Small intestine (tissue), 7 donors: Measurements from ENCODE around the gene KEL. TPM values are rescaled to one million over a fixed set of nuclear protein-coding genes. Genes with fewer than 3 reads are reported as not detected.

Experiments
- DNase-seq, 2 donors: peaks; one replicate each; pipeline versions ENCODE4 v3.0.0 to v3.0.0-alpha.2; 2013
- FAIRE-seq: peaks from 2 replicates; lab custom pipeline; 2012; peaks lifted over from hg19 to GRCh38; lab: Jason Lieb, UNC
- H3K27ac ChIP-seq, 3 donors: one replicate each; pipeline ENCODE4 v1.5.1; 2013; ENCODE audit warnings: low read length in 2 of 3, mild to moderate bottlenecking in 2 of 3, control low read depth in 1 of 3, inconsistent platforms in 1 of 3, low read depth in 1 of 3, moderate library complexity in 1 of 3
- H3K27me3 ChIP-seq, 3 donors: one replicate each; pipeline ENCODE4 v1.6.1; 2013; ENCODE audit warnings: low read length in 3 of 3, inconsistent platforms in 1 of 3; ENCODE audit not compliant: control insufficient read depth in 3 of 3, insufficient read depth in 3 of 3
- H3K36me3 ChIP-seq, 3 donors: one replicate each; pipeline ENCODE4 v1.6.1; 2013; ENCODE audit warnings: low read length in 3 of 3, inconsistent platforms in 1 of 3, low read depth in 1 of 3, mild to moderate bottlenecking in 1 of 3, moderate library complexity in 1 of 3; ENCODE audit not compliant: control insufficient read depth in 3 of 3, insufficient read depth in 2 of 3
- H3K4me1 ChIP-seq, 3 donors: one replicate each; pipeline ENCODE4 v1.6.1; 2013; ENCODE audit warnings: low read length in 2 of 3, inconsistent platforms in 1 of 3, low read depth in 1 of 3, mild to moderate bottlenecking in 1 of 3, moderate library complexity in 1 of 3; ENCODE audit not compliant: control insufficient read depth in 3 of 3, insufficient read depth in 2 of 3
- H3K4me3 ChIP-seq, 3 donors: one replicate each; pipeline ENCODE4 v1.5.1; 2013; ENCODE audit warnings: low read length in 3 of 3, control low read depth in 1 of 3, inconsistent platforms in 1 of 3, low read depth in 1 of 3, mild to moderate bottlenecking in 1 of 3, moderate library complexity in 1 of 3
- H3K9me3 ChIP-seq, 2 donors: one replicate each; pipeline ENCODE4 v1.6.1; 2013; ENCODE audit warnings: low read depth in 1 of 2, low read length in 1 of 2; ENCODE audit not compliant: control insufficient read depth in 2 of 2, insufficient read depth in 1 of 2
- WGBS, 3 donors: extraction: QIAGEN DNeasy Blood & Tissue Kit; methylation state at CpG; one replicate each; pipeline ENCODE4 v1.1.7; 2013; 5-methylcytosine and 5-hydroxymethylcytosine counted together
- polyA plus RNA-seq, 4 donors: library from polyadenylated mRNA; stranded (reverse) in 3 of 4; unstranded in 1 of 4; fragments of 200-250 nt in 3 of 4; fragments of 120-200 nt in 1 of 4; gene quantifications; one replicate each; pipeline versions ENCODE4 v1.2.1 to v1.2.3, GENCODE V29; 2013
- donor health status: healthy with polysubstance abuse.
- donor health status: control.
- donor health status: control.
- donor health status: Bipolar disorder and iron deficiency.
- donor health status: healthy.

The KEL gene
- polyA plus RNA-seq, 4 donors: 0.13 to 6.6 TPM; not detected in 2

DNA sequence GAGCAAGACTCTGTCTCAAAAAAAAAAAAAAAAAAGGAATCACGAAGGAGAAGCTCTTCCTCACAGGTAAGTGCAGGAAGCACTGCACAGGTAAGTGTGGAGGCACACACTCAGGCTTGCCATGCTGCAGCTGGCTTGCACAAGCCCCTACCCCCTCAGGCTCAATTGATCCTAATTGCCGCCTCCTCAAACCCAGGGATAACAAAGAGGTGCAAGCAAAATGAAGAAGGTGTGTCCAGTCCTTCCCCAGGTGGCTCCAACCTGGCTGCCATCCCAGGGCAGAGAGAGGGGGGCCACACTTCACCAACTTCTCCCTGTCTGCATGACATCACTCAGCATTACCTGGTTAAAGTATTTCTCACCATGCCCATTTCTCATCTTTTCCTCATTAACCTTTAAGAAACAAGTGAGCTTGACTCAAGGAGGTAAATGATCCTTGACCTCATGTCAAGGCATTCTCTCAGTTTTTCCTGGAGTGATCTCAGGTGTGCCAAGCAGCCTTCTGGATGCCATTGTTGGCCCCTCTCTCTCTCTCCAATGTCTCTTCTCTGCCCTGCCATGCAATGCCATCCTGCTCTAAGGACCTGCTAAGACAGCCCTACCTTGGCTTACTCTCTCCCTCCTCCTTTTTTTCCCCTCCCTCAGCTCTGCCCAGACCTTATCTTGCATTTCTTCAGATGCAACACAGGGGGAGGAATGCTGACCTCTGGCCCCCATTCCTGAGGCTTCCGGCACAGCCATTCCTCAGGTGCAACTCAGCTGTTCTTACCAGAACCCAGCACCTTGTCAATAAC, 63.6 kb downstream of the KEL start:
- 17 to 48% (median 34%) methylated on average over 3 of the region's 3 CpGs for WGBS, 3 donors
- FAIRE-seq (no peak), DNase-seq (peak; percentile 52 to 57)
- Histone ChIP-seq H3K27me3 (no peaks in the 10 kb centered on the region), H3K36me3 (no peaks in the 10 kb centered on the region), H3K27ac (peak overlapping the region in 1 of 3 donors; percentile 42), H3K4me1 (peaks cover 0 to 32% (median 2%) of the 10 kb centered on the region in 3 donors), H3K9me3 (no peaks in the 10 kb centered on the region), H3K4me3 (no peak overlapping the region)

DNA sequence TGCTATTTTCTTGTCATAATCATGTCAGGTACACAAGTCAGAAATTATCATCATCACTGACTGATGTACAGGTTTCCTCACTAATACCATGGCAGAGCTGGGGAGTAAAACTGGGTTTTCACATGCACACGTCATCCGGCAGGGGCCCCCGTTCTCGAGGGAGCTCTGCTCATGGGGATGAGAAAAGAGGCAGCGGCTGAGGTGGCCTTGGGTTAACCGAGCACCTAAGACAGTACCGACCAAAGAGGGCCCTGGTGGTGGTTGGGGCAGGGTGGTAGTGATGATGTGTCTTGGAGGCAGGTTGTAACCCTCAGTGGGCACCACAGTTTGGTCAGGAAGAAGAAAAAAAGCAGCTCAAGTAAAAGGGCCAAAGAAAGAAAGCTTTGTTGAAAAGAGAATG, 64.5 kb downstream of the KEL start:
- H3K4me1 ChIP-seq: peaks cover 0 to 38% (median 6%) of the 10 kb centered on the region in 3 donors
- no peaks in the 10 kb centered on the region for H3K36me3 ChIP-seq
- 87 to 95% (median 90%) methylated on average over 7 of the region's 7 CpGs for WGBS, 3 donors
- no peak overlapping the region for H3K27ac ChIP-seq
- no peaks in the 10 kb centered on the region for H3K9me3 ChIP-seq
- DNase-seq (no peak), FAIRE-seq (no peak)
- peaks cover 0 to 1% (median 0%) of the 10 kb centered on the region in 3 donors for H3K27me3 ChIP-seq
- H3K4me3 ChIP-seq: no peak overlapping the region

DNA sequence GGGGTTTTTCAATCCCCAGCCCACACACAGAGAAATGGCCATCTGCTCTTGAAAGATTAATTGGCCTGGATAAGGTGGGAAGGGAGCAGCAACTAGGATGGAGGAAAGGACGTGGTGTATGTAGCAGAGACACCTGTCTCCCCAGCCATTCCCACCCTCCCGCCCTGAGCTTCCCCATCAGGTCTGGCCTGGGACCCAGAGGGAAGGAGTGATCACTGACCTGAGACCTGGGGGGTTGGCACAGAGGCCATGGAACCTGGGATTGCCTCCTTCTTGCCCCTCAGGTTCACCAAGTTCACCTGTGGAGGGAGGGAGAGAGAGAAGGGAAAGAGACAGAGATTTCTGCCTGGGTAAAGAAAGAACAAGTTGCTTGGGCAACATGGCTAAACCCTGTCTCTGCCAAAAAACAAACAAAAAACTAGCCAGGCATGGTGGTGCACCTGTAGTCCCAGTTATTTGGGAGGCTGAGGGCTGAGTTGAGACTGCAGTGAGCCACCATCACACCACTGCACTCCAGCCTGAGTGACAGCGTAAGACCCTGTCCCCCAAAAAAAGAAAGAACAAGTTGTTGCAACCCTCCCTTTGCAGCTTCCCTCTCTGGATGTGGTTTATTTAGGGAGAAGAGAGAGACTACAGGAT, 65.3 kb downstream of the KEL start:
- Histone ChIP-seq H3K9me3 (no peaks in the 10 kb centered on the region), H3K36me3 (no peaks in the 10 kb centered on the region), H3K27ac (no peak overlapping the region), H3K4me3 (no peak overlapping the region), H3K27me3 (peaks cover 0 to 2% (median 0%) of the 10 kb centered on the region in 3 donors), H3K4me1 (peaks cover 0 to 39% (median 6%) of the 10 kb centered on the region in 3 donors)
- FAIRE-seq (no peak), DNase-seq (no peak)
- 72 to 95% (median 88%) methylated on average over 3 of the region's 3 CpGs for WGBS, 3 donors

DNA sequence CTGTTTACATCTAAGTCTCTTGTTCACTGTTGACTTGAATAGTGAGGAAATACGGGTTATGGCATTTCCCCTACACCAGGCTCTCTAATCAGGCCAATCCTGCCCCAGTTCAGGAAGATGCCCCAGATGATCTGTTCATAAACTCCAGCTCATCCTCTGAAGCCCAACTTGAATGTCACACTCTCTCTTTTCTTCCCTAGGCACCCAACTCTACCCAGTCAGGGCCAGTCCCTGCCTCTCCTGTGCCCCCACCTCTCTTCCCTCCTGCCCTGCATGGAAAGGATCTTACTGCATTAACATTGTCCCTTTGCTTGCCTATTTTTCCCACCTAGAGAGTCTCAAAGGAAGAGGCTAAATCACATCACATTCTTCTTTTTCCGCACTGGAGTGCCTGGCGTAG, 66.0 kb downstream of the KEL start:
- H3K4me3 ChIP-seq: no peak overlapping the region
- no peak for DNase-seq
- H3K4me1 ChIP-seq: peaks cover 0 to 39% (median 6%) of the 10 kb centered on the region in 3 donors
- 88 to 94% (median 90%) methylated on average over 3 of the region's 3 CpGs for WGBS, 3 donors
- no peaks in the 10 kb centered on the region for H3K36me3 ChIP-seq
- H3K9me3 ChIP-seq: no peaks in the 10 kb centered on the region
- H3K27ac ChIP-seq: no peak overlapping the region
- H3K27me3 ChIP-seq: peaks cover 0 to 2% (median 0%) of the 10 kb centered on the region in 3 donors
- FAIRE-seq: no peak

DNA sequence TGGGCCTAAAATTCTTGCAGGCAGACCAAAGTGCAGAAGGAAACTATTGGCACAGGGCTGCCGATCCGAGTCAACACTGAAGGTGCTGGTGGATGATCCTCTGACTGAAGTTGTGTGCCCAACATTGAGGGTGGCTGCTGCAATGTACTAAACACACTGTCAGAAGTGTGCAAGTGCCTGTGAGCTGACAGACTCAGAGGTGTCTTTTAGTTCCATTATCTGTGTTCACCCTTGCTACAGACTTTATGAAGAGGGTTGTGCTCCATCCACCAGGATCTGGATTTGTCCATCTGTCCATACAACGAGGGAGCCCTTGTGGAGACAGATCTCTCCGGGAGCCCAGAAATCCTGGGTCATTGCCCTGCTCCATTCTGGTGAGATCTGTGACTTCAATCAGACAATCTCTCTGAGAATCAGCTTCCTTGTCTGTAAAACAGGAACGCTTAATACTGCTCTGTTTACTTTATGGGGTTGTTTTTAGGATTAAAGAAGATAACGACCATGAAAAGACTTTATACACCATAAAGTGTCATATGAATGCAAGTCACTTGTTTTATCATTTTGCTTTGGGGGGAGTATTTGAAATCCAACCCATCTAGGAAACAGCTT, 67.1 kb downstream of the KEL start:
- H3K27me3 ChIP-seq: peaks cover 0 to 2% (median 0%) of the 10 kb centered on the region in 3 donors
- WGBS, 3 donors: 6 to 35% (median 23%) methylated on average over 6 of the region's 6 CpGs
- peaks cover 0 to 42% (median 8%) of the 10 kb centered on the region in 3 donors for H3K4me1 ChIP-seq
- DNase-seq (peak; percentile 34 to 53), FAIRE-seq (no peak)
- no peaks in the 10 kb centered on the region for H3K36me3 ChIP-seq
- no peaks in the 10 kb centered on the region for H3K9me3 ChIP-seq
- no peak overlapping the region for H3K4me3 ChIP-seq
- H3K27ac ChIP-seq: no peak overlapping the region

DNA sequence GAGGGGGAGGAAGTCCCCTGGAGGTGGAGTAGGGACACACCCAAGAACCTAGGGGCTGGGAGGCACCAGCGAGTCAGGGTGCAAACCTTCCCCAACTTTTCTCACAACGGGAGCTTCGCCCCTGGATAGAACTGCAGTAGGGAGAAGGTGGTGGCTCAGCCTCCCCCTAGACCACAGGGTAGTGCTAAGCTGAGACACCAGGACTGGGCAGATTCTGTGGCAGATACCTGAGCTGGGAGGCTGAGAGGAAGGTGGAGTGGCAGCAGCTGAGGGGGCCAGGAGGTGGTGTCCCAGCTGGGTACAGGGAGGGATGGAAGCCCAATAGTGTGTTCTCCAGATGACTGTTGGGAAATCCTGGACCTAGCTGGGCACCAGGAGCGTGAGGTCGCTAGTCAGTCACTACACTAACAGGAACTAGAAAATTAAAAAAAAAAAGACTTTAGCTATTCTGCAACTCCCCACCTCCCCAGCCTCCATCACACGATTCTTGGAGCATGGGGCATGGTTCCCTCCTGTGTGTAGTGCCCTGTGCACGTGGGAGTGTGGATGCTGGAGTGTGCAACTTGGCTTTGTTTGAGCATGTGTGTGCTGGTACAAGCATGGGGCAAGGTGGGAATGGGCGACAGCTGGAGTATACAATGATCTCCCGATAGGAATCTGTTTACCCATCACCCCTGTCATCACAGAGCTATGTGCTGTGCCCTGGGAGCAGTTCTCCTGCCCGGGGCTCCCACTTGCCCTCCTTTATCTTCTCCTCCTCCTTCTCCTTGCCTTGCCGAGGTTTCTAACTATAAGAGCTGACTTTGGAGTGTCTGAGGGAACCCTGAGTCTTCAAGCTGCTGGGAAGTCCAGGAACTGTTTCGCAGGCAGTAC, 67.8 kb downstream of the KEL start:
- FAIRE-seq (no peak), DNase-seq (peak in 1 of 2 donors; percentile 15)
- WGBS, 3 donors: 47 to 55% (median 53%) methylated on average over 12 of the region's 12 CpGs

DNA sequence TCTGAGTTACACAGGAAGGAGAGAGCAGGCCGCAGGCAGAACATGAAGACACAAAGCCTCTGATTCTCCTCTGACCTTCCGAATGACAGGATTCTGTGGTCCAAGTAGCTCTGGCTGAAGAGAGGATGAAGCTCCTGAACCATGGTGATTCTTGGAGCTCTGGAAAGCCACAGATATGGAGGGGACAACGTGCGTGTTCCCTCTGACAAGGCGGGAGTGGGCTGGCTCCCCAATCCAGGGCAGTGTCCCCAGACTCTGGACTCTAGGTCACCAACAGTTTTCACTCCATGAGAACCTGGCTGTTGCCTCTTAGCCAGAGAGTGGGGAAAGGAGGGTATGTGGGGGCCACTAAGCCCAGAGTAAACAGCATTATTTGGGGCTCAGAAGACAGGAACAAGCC, 69.2 kb downstream of the KEL start:
- Histone ChIP-seq H3K4me3 (no peak overlapping the region), H3K4me1 (peaks cover 0 to 46% (median 8%) of the 10 kb centered on the region in 3 donors), H3K27me3 (peaks cover 0 to 2% (median 0%) of the 10 kb centered on the region in 3 donors), H3K27ac (no peak overlapping the region), H3K9me3 (no peaks in the 10 kb centered on the region), H3K36me3 (no peaks in the 10 kb centered on the region)
- 34 to 72% (median 53%) methylated on average over 5 of the region's 5 CpGs for WGBS, 3 donors
- DNase-seq (peak; percentile 48 to 66), FAIRE-seq (no peak)

More for the DNA sequence above, 67.8 kb downstream of the KEL start:
- H3K36me3 ChIP-seq: no peaks in the 10 kb centered on the region
- H3K27me3 ChIP-seq: peaks cover 0 to 2% (median 0%) of the 10 kb centered on the region in 3 donors
- H3K4me1 ChIP-seq: peaks cover 0 to 48% (median 8%) of the 10 kb centered on the region in 3 donors
- no peak overlapping the region for H3K4me3 ChIP-seq
- H3K27ac ChIP-seq: no peak overlapping the region
- H3K9me3 ChIP-seq: no peaks in the 10 kb centered on the region
